BJ (cell line): ENCODE results near the gene GGPS1. TPM values are rescaled to one million over a fixed set of nuclear protein-coding genes. Genes with fewer than 3 reads are reported as not detected.
"Not testable (repeated sequence)": the region's sequence is repeated elsewhere in the genome, so short reads cannot be mapped to it uniquely, and the experiment has no call there.

Experiments
- CTCF ChIA-PET: fragments of 350-600 bp; formaldehyde crosslinking; extraction: SDS; loops from one replicate; lab custom pipeline; 2021; ENCODE audit warnings: antibody characterized with exemption, inconsistent platforms; lab: Yijun Ruan, JAX
- POLR2A ChIA-PET: fragments of 300-600 bp; sonication (Branson Sonifier 250); formaldehyde crosslinking; extraction: SDS; loops from one replicate; lab custom pipeline; 2021; ENCODE audit warnings: antibody characterized with exemption; lab: Charles Lee
- DNase-seq: peaks from one replicate; pipeline ENCODE4 v3.0.0-alpha.2; 2011; ENCODE audit warnings: low read depth
- H3K27me3 ChIP-seq: 2 replicates; pipeline ENCODE4 v1.6.0; 2011; ENCODE audit warnings: low read length; ENCODE audit not compliant: control insufficient read depth, insufficient read depth
- H3K36me3 ChIP-seq: 2 replicates; pipeline ENCODE4 v1.5.1; 2011; ENCODE audit warnings: low read length; ENCODE audit not compliant: control insufficient read depth, insufficient read depth
- H3K4me3 ChIP-seq: 2 replicates; pipeline ENCODE4 v1.5.1; 2011; ENCODE audit warnings: low read depth, mild to moderate bottlenecking, control low read depth, low read length
- polyA plus RNA-seq: library from polyadenylated mRNA; depleted of rRNA; stranded (reverse); fragments of >200 nt; gene quantifications from 2 replicates; pipeline ENCODE4 v1.2.3, GENCODE V29; 2011
- TF ChIP-seq, protein P1 (sequence below): IDR thresholded peaks from 2 replicates; pipeline ENCODE4 v1.5.1; 2011; ENCODE audit warnings: low read depth, mild to moderate bottlenecking, control low read depth, inconsistent platforms, low read length, moderate library complexity; ENCODE audit not compliant: insufficient read depth

Gene GGPS1
- polyA plus RNA-seq, 1 experiment, result 18.8 TPM

DNA sequence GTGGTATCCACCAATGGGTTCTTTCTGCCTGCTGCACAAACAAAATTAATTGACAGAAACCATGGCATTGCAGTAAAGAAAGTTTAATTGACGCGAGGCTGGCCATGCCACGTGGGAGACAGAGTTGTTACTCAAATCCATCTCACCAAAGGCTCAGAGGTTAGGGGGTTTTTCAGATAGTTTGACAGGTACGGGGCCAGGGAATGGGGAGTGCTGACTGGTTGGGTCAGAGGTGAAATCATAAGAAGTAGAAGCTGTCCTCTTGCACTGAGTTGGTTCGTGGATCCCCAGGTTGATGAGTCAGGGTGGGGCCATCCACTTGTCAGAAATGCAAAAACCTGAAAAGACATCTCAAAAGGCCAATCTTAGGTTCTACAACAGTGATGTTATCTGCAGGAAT lies 37.9 kb downstream of the GGPS1 start:
- Histone ChIP-seq H3K27me3 (no peaks in the 10 kb centered on the region), H3K36me3 (no peaks in the 10 kb centered on the region), H3K4me3 (no peak overlapping the region)
- CTCF ChIA-PET, result no interaction called here
- POLR2A ChIA-PET, result no interaction called here
- TF ChIP-seq, protein P1, sequence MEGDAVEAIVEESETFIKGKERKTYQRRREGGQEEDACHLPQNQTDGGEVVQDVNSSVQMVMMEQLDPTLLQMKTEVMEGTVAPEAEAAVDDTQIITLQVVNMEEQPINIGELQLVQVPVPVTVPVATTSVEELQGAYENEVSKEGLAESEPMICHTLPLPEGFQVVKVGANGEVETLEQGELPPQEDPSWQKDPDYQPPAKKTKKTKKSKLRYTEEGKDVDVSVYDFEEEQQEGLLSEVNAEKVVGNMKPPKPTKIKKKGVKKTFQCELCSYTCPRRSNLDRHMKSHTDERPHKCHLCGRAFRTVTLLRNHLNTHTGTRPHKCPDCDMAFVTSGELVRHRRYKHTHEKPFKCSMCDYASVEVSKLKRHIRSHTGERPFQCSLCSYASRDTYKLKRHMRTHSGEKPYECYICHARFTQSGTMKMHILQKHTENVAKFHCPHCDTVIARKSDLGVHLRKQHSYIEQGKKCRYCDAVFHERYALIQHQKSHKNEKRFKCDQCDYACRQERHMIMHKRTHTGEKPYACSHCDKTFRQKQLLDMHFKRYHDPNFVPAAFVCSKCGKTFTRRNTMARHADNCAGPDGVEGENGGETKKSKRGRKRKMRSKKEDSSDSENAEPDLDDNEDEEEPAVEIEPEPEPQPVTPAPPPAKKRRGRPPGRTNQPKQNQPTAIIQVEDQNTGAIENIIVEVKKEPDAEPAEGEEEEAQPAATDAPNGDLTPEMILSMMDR, result no peak
- no peak for DNase-seq

DNA sequence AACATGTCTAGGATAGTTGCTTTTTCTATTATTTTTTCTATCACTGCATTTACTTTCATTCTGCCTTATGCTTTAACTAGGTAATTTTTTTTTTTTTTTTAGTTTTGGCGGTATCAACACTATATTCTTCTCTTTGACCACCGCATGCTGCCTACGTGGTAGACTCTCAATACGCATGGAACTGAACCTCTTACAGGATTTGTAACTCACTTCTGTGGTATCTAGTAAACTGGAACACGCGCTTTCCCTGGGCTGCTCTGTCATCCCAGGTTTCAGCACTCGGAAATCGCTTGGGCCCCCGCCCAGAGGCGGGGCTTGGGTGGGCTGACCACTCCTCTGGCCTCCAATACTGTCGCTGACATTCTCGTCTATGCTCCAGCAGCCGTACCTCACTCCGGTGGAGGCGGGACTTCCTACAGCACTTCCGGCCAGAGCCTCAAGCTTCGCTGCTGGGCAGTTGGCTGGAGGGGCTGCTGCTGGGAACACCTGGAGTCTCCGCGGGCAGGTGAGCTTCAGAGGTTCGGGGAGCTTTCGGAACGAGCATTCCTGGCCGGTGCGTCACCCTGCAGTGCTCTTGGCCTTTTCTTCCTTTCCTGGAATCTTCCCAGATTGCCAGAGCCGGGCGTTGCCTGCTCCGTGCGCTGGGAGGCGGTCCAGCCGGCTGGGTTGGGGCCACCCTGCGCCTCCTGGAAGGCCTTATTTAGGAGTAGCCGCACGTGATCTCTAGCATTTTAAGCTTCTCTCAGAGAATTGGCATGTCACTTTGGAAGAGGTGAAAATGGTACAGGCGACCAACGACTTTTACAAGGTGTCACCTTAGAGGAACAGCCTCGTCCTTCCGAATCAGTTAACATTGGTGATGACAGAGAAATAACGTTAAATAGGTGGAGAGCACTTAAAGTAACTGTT lies 38.9 kb downstream of the GGPS1 start, which contains the start of gene TBCE:
Gene TBCE, plus strand, starts transcription at position 428 of the 909 bp plus-strand sequence. CDS start 12,623 bp downstream, outside the sequence.
- DNase-seq, result peak; percentile 90
- H3K27me3 ChIP-seq, result no peaks in the 10 kb centered on the region
- peak within 1 kb of the TSS; percentile 72 for H3K4me3 ChIP-seq
- TF ChIP-seq, protein P1, result peak; percentile 40
- no peaks in the 10 kb centered on the region for H3K36me3 ChIP-seq
- POLR2A ChIA-PET, result interaction anchor here (0.6 kb wide), 2 partner anchors 15 to 285 kb away, joined by 3 to 7 read pairs; no protein-coding TSS in a partner anchor
- CTCF ChIA-PET, result no interaction called here

DNA sequence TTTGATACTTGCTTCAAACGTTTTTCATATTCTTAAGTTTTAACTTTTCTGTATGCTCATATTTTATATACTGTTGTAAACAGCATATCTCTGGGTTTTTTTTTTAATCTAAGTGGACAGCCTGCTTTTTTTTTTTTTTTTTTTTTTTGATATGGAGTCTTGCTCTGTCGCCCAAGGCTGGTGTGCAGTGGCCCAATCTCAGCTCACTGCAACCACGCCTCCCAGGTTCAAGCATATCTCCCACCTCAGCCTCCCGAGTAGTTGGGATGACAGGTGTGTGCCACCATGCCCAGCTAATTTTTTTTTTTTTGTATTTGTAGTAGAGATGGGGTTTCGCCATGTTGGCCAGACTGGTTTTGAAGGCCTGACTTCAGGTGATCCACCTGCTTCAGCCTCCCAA lies 40.1 kb downstream of the GGPS1 start:
- Histone ChIP-seq H3K4me3 (peak overlapping the region; percentile 72), H3K36me3 (no peaks in the 10 kb centered on the region), H3K27me3 (no peaks in the 10 kb centered on the region)
- no peak for DNase-seq
- TF ChIP-seq, protein P1, result no peak
- CTCF ChIA-PET, result no interaction called here
- POLR2A ChIA-PET, result interaction anchor here (0.6 kb wide), 1 partner anchor 377 kb away, joined by 3 read pairs; no protein-coding TSS in a partner anchor

DNA sequence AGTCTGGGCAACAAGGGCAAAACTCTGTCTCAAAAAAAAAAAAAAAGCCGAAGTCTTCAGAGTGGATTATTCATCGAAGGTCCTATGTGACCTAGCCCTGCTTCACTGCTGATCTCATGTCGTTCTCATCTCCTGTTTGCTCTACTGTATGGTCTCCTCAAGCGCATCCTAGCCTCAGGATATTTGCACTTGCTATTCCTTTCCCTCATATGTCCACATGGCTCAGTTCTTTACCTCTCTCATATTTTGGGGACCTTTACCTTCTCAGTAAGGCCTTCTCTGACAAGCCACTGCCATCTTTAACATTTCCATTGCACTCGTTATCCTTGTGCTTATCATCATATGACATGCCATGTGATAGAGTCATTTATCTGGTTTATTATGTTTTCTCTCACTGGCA lies 41.4 kb downstream of the GGPS1 start:
- H3K36me3 ChIP-seq, result no peaks in the 10 kb centered on the region
- H3K4me3 ChIP-seq, result no peak overlapping the region
- DNase-seq, result no peak
- no peaks in the 10 kb centered on the region for H3K27me3 ChIP-seq
- POLR2A ChIA-PET, result no interaction called here
- TF ChIP-seq, protein P1, result no peak
- CTCF ChIA-PET, result no interaction called here

DNA sequence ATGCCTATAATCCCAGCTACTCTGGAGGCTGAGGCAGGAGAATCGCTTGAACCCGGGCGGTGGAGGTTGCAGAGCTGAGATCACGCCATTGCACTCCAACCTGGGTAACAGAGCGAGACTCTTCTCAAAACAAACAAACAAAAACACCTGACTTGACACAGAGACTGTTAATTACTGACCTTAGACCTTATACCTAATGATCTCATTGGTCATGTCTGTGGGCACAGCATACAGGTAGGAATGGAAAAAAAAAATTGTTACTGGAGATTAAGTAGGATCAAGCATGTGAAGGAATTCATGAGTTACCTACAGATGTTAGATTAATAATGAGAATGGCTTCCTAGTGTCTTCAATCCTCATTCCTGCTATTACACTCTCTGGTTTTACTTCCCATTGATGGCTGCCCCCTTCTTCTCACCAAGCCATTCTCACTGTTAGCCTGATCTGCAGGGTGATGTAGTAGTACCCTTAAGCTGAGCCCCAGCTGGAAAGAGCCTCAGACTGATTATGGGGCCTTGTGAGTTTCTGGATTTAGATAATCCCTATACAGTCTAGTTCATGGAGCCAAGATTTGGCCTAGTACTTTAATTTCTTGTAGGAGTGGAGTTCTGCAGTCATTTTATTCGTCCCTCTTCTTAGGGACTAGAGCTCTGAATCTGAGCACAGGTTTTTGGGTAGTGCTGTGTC lies 47.7 kb downstream of the GGPS1 start:
- ChIA-PET CTCF (interaction anchor here (1.2 kb wide), 1 partner anchor 41 kb away, joined by 4 read pairs; no protein-coding TSS in a partner anchor), POLR2A (no interaction called here)
- Histone ChIP-seq H3K27me3 (no peaks in the 10 kb centered on the region), H3K4me3 (no peak overlapping the region), H3K36me3 (no peaks in the 10 kb centered on the region)
- TF ChIP-seq, protein P1, result no peak
- no peak for DNase-seq

DNA sequence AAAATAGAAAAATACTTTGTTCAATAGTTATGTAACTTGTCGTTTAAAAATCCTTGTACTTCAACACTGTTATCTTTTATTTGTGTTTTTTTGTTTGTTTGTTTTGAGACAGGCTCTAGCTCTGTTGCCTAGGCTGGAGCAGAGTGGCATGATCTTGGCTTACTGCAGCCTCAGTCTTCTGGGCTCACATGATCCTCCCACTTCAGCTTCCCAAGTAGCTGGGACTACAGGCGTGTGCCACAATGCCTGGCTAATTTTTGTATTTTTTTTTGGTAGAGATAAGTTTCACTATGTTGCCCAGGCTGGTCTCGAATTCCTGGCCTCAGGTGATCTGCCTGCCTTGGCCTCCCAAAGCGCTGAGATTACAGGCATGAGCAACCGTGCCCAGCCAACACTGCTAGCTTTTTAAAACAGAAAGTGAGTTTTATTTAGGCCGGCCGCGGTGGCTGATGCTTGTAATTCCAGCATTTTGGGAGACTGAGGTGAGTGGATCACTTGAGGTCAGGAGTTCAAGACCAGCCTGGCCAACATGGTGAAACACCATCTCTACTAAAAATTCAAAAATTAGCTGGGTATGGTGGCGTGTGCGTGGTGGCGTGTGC lies 49.9 kb downstream of the GGPS1 start:
- H3K36me3 ChIP-seq, CTCF ChIA-PET, H3K4me3 ChIP-seq, H3K27me3 ChIP-seq, DNase-seq, POLR2A ChIA-PET: not testable (repeated sequence)

DNA sequence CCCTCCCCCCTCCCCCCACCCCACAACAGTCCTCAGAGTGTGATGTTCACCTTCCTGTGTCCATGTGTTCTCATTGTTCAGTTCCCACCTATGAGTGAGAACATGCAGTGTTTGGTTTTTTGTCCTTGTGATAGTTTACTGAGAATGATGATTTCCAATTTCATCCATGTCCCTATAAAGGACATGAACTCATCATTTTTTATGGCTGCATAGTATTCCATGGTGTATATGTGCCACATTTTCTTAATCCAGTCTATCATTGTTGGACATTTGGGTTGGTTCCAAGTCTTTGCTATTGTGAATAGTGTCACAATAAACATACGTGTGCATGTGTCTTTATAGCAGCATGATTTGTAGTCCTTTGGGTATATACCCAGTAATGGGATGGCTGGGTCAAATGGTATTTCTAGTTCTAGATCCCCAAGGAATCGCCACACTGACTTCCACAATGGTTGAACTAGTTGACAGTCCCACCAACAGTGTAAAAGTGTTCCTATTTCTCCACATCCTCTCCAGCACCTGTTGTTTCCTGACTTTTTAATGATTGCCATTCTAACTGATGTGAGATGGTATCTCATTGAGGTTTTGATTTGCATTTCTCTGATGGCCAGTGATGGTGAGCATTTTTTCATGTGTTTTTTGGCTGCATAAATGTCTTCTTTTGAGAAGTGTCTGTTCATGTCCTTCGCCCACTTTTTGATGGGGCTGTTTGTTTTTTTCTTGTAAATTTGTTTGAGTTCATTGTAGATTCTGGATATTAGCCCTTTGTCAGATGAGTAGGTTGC lies 53.8 kb downstream of the GGPS1 start:
- H3K27me3 ChIP-seq, CTCF ChIA-PET, H3K36me3 ChIP-seq, DNase-seq, H3K4me3 ChIP-seq, POLR2A ChIA-PET: not testable (repeated sequence)
